Astrocyte (in vitro differentiated cells and primary cell): ENCODE data around the gene NR6A1. TPM values are rescaled to one million over a fixed set of nuclear protein-coding genes. Genes with fewer than 3 reads are reported as not detected.

ENCODE experiments used
- DNase-seq: peaks from one replicate; pipeline ENCODE4 v3.0.0-alpha.2; 2010; ENCODE audit warnings: low read depth
- FAIRE-seq: peaks from 2 replicates; lab custom pipeline; 2011; peaks lifted over from hg19 to GRCh38; lab: Jason Lieb, UNC
- H2AFZ ChIP-seq: 2 replicates; pipeline ENCODE4 v1.6.0; 2012; ENCODE audit warnings: low read depth, low read length, inconsistent platforms
- H3K27ac ChIP-seq: 2 replicates; pipeline ENCODE4 v1.5.1; 2011; ENCODE audit warnings: low read depth, low read length, inconsistent platforms
- H3K27me3 ChIP-seq: 2 replicates; pipeline ENCODE4 v1.6.0; 2011; ENCODE audit warnings: low read length, inconsistent platforms; ENCODE audit not compliant: insufficient read depth
- H3K36me3 ChIP-seq: 2 replicates; pipeline ENCODE4 v1.5.1; 2011; ENCODE audit warnings: low read length, inconsistent platforms; ENCODE audit not compliant: insufficient read depth
- H3K4me1 ChIP-seq: 2 replicates; pipeline ENCODE4 v1.5.1; 2011; ENCODE audit warnings: low read length, inconsistent platforms; ENCODE audit not compliant: insufficient read depth
- H3K4me2 ChIP-seq: 2 replicates; pipeline ENCODE4 v1.6.0; 2012; ENCODE audit warnings: low read length, inconsistent platforms
- H3K4me3 ChIP-seq: 2 replicates; pipeline ENCODE4 v1.5.1; 2011; ENCODE audit warnings: low read depth, mild to moderate bottlenecking, low read length, inconsistent platforms; ENCODE audit not compliant: insufficient read depth
- H3K79me2 ChIP-seq: 2 replicates; pipeline ENCODE4 v1.6.0; 2012; ENCODE audit warnings: mild to moderate bottlenecking, low read length, inconsistent platforms; ENCODE audit not compliant: insufficient read depth
- H3K9ac ChIP-seq: 2 replicates; pipeline ENCODE4 v1.6.0; 2012; ENCODE audit warnings: mild to moderate bottlenecking, low read length, inconsistent platforms
- H3K9me3 ChIP-seq: 2 replicates; pipeline ENCODE4 v1.5.1; 2012; ENCODE audit warnings: low read depth, mild to moderate bottlenecking, low read length, inconsistent platforms; ENCODE audit not compliant: insufficient read depth
- H4K20me1 ChIP-seq: 2 replicates; pipeline ENCODE4 v1.6.0; 2012; ENCODE audit warnings: low read length, inconsistent platforms; ENCODE audit not compliant: insufficient read depth
- H3K27ac Mint-ChIP-seq: one replicate; pipeline ENCODE4 v1.8.0; 2021; ENCODE audit warnings: mild to moderate bottlenecking, mixed read lengths; ENCODE audit not compliant: unreplicated experiment
- H3K27me3 Mint-ChIP-seq: one replicate; pipeline ENCODE4 v1.8.0; 2021; ENCODE audit warnings: low read depth, mixed read lengths; ENCODE audit not compliant: unreplicated experiment
- H3K36me3 Mint-ChIP-seq: one replicate; pipeline ENCODE4 v1.8.0; 2021; ENCODE audit warnings: low read depth, mixed read lengths; ENCODE audit not compliant: unreplicated experiment
- H3K4me1 Mint-ChIP-seq: one replicate; pipeline ENCODE4 v1.8.0; 2021; ENCODE audit warnings: low read depth, mixed read lengths; ENCODE audit not compliant: unreplicated experiment
- H3K4me3 Mint-ChIP-seq: one replicate; pipeline ENCODE4 v1.8.0; 2021; ENCODE audit warnings: mild to moderate bottlenecking, moderate library complexity, mixed read lengths; ENCODE audit not compliant: unreplicated experiment
- H3K9me3 Mint-ChIP-seq: one replicate; pipeline ENCODE4 v1.8.0; 2021; ENCODE audit warnings: mild to moderate bottlenecking, mixed read lengths; ENCODE audit not compliant: unreplicated experiment
- EZH2 ChIP-seq: IDR thresholded peaks from 2 replicates; pipeline ENCODE4 v1.6.1; 2012; ENCODE audit warnings: mild to moderate bottlenecking, low read length, inconsistent platforms; ENCODE audit not compliant: insufficient read depth
- total RNA-seq: library from RNA; stranded (reverse); gene quantifications from 2 replicates; pipeline ENCODE4 v1.2.1, GENCODE V29; 2021
- TF ChIP-seq, protein P1 (sequence below): IDR thresholded peaks from 2 replicates; pipeline ENCODE4 v1.5.1; 2011; ENCODE audit warnings: low read depth, mild to moderate bottlenecking, inconsistent platforms, low read length, moderate library complexity; ENCODE audit not compliant: insufficient read depth

The NR6A1 gene
- total RNA-seq, 1 donor from 2014 or later: 20.8 TPM

DNA sequence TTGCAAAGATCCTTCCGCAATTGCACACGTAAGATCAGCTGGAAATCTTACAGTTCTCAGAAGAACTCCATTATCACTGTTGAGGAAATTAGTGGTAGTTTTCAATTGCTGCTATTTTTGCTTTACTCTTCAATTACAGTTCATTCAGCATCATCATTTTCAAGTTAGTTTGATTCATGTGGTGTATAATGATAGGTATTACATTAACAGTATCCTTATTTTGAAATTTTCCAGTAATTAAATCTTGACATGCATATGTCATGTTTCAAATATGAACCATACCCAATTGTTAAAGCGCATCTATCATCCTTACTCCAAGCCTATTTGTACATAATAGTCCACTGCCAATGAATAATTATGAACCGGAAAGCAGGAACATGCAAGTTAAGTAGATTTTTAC lies 60.3 kb downstream of the NR6A1 start:
- DNase-seq (no peak), FAIRE-seq (no peak)
- no peak overlapping the region for H3K27ac Mint-ChIP-seq
- no peaks in the 10 kb centered on the region for H3K9me3 ChIP-seq
- H4K20me1 ChIP-seq: peaks cover 3% of the 10 kb centered on the region
- H2AFZ ChIP-seq: no peak overlapping the region
- H3K4me3 Mint-ChIP-seq: no peak overlapping the region
- no peak overlapping the region for H3K4me3 ChIP-seq
- H3K9ac ChIP-seq: no peak overlapping the region
- no peaks in the 10 kb centered on the region for H3K27me3 Mint-ChIP-seq
- H3K27ac ChIP-seq: no peak overlapping the region
- peaks cover 2% of the 10 kb centered on the region for H3K79me2 ChIP-seq
- H3K4me1 Mint-ChIP-seq: peaks cover 34% of the 10 kb centered on the region
- H3K36me3 ChIP-seq: peaks cover 2% of the 10 kb centered on the region
- H3K4me1 ChIP-seq: peaks cover 21% of the 10 kb centered on the region
- TF ChIP-seq, protein P1, sequence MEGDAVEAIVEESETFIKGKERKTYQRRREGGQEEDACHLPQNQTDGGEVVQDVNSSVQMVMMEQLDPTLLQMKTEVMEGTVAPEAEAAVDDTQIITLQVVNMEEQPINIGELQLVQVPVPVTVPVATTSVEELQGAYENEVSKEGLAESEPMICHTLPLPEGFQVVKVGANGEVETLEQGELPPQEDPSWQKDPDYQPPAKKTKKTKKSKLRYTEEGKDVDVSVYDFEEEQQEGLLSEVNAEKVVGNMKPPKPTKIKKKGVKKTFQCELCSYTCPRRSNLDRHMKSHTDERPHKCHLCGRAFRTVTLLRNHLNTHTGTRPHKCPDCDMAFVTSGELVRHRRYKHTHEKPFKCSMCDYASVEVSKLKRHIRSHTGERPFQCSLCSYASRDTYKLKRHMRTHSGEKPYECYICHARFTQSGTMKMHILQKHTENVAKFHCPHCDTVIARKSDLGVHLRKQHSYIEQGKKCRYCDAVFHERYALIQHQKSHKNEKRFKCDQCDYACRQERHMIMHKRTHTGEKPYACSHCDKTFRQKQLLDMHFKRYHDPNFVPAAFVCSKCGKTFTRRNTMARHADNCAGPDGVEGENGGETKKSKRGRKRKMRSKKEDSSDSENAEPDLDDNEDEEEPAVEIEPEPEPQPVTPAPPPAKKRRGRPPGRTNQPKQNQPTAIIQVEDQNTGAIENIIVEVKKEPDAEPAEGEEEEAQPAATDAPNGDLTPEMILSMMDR: no peak
- no peak for TF ChIP-seq EZH2
- no peak overlapping the region for H3K4me2 ChIP-seq
- H3K9me3 Mint-ChIP-seq: no peaks in the 10 kb centered on the region
- H3K27me3 ChIP-seq: no peaks in the 10 kb centered on the region
- peaks cover 2% of the 10 kb centered on the region for H3K36me3 Mint-ChIP-seq

GRCh38 chr9:124709292-124709690 lies 61.8 kb downstream of the NR6A1 start:
- H2AFZ ChIP-seq: no peak overlapping the region
- H3K4me2 ChIP-seq: peak overlapping the region; percentile 19
- peaks cover 3% of the 10 kb centered on the region for H4K20me1 ChIP-seq
- Mint-ChIP-seq H3K9me3 (peaks cover under 1% of the 10 kb centered on the region), H3K4me1 (peaks cover 34% of the 10 kb centered on the region), H3K36me3 (no peaks in the 10 kb centered on the region), H3K27ac (peak overlapping the region; percentile 73), H3K4me3 (peak overlapping the region; percentile 7), H3K27me3 (no peaks in the 10 kb centered on the region)
- peak overlapping the region; percentile 33 for H3K9ac ChIP-seq
- peaks cover 10% of the 10 kb centered on the region for H3K79me2 ChIP-seq
- FAIRE-seq: no peak
- peaks cover 21% of the 10 kb centered on the region for H3K4me1 ChIP-seq
- TF ChIP-seq, protein P1: no peak
- TF ChIP-seq EZH2: no peak
- no peak overlapping the region for H3K4me3 ChIP-seq
- H3K27me3 ChIP-seq: no peaks in the 10 kb centered on the region
- peak overlapping the region; percentile 62 for H3K27ac ChIP-seq
- peaks cover 2% of the 10 kb centered on the region for H3K36me3 ChIP-seq
- no peaks in the 10 kb centered on the region for H3K9me3 ChIP-seq
- no peak for DNase-seq

DNA sequence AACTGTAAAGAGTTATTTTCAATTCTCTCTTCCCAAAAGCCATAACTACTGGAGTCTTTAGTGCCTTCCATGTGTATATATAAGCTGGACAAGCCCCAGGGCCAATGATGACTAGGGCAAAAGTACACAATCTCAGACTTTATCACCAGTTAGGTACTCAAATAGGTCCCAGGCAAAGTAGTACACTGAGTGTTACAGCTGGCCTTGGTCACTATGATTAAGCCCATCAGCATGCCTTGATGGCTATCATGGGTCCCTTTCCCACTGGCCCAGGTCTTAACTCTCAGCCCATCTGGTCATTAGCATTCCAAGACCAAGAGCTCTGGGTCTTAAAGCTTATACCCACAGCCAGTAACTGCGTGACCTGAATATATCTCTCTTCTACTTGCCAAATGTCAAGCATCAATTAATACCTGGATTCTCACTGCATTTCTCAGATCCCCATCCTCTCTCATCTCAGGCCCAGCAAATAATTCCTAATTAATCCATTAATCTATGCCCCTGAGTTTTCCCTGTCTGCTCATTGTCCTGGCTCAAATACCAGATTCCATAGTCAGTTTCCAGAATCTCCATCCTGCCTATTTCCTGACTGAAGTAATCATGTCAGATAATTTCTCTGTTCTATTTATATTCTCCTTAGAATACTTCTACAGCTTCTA lies 62.3 kb downstream of the NR6A1 start:
- no peaks in the 10 kb centered on the region for H3K9me3 ChIP-seq
- TF ChIP-seq, protein P1: no peak
- no peak for TF ChIP-seq EZH2
- H3K27me3 ChIP-seq: no peaks in the 10 kb centered on the region
- Mint-ChIP-seq H3K9me3 (peaks cover 2% of the 10 kb centered on the region), H3K4me3 (peak overlapping the region; percentile 7), H3K4me1 (peaks cover 34% of the 10 kb centered on the region), H3K36me3 (peaks cover 4% of the 10 kb centered on the region), H3K27me3 (no peaks in the 10 kb centered on the region), H3K27ac (peak overlapping the region; percentile 73)
- peaks cover 3% of the 10 kb centered on the region for H4K20me1 ChIP-seq
- peak overlapping the region; percentile 33 for H3K9ac ChIP-seq
- no peak overlapping the region for H3K4me3 ChIP-seq
- FAIRE-seq (no peak), DNase-seq (peak; percentile 86)
- H3K4me2 ChIP-seq: peak overlapping the region; percentile 19
- peaks cover 11% of the 10 kb centered on the region for H3K79me2 ChIP-seq
- H3K36me3 ChIP-seq: peaks cover 2% of the 10 kb centered on the region
- H3K27ac ChIP-seq: peak overlapping the region; percentile 62
- H3K4me1 ChIP-seq: peaks cover 21% of the 10 kb centered on the region
- no peak overlapping the region for H2AFZ ChIP-seq
